DMS153 treated with DMSO at 0.1 percent for 48 hours (cell line): Measurements from ENCODE around the gene DOCK9.

ENCODE experiments used
- DNase-seq: peaks from one replicate; lab custom pipeline; 2025; ENCODE audit not compliant: unreplicated experiment; lab: John Stamatoyannopoulos, UW

Gene DOCK9, protein sequence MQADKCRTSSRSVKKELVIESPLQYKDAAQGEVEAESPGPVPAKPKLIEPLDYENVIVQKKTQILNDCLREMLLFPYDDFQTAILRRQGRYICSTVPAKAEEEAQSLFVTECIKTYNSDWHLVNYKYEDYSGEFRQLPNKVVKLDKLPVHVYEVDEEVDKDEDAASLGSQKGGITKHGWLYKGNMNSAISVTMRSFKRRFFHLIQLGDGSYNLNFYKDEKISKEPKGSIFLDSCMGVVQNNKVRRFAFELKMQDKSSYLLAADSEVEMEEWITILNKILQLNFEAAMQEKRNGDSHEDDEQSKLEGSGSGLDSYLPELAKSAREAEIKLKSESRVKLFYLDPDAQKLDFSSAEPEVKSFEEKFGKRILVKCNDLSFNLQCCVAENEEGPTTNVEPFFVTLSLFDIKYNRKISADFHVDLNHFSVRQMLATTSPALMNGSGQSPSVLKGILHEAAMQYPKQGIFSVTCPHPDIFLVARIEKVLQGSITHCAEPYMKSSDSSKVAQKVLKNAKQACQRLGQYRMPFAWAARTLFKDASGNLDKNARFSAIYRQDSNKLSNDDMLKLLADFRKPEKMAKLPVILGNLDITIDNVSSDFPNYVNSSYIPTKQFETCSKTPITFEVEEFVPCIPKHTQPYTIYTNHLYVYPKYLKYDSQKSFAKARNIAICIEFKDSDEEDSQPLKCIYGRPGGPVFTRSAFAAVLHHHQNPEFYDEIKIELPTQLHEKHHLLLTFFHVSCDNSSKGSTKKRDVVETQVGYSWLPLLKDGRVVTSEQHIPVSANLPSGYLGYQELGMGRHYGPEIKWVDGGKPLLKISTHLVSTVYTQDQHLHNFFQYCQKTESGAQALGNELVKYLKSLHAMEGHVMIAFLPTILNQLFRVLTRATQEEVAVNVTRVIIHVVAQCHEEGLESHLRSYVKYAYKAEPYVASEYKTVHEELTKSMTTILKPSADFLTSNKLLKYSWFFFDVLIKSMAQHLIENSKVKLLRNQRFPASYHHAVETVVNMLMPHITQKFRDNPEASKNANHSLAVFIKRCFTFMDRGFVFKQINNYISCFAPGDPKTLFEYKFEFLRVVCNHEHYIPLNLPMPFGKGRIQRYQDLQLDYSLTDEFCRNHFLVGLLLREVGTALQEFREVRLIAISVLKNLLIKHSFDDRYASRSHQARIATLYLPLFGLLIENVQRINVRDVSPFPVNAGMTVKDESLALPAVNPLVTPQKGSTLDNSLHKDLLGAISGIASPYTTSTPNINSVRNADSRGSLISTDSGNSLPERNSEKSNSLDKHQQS (N-terminal part only)

DNA sequence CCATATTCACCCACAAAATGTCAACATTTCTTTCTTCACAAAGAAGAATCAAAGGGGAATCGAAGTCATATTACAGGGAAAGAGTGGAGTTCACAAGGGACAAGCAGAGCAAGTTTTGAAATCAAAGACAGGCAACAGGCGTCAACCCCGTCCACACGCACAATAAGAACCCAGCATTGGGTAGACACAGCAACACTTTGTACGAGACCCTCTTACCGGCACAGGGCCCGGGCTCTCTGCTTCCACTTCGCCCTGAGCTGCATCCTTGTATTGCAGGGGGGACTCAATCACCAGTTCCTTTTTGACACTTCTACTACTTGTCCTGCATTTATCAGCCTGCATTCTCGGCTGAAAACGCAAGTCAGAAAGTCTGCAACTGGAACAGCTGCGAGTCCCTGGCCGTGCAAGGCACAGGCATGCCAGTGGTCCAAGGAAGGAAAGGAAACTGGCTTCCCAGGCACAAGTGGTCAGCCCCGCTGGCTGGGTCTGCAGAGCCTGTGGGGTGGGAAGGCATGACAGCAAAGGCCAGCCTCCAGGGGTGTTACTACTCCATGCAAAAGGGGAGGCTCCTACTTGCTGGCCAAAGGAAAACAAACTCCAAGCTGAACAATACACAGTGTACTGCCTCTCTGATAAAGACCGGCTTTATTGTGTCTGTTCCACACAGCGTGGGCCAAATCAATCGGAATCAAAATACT, at the start of gene DOCK9:
TSS of gene DOCK9 (minus strand) at position 497 of the 698 bp plus-strand sequence. CDS start at position 342, 155 bp downstream.
- no peak for DNase-seq

- no peak for DNase-seq
These were observed 49.4 kb upstream of the DOCK9 start for GRCh38 chr13:99027260-99027659.

GRCh38 chr13:99022941-99023340, 45.1 kb upstream of the DOCK9 start:
- no peak for DNase-seq

DNA sequence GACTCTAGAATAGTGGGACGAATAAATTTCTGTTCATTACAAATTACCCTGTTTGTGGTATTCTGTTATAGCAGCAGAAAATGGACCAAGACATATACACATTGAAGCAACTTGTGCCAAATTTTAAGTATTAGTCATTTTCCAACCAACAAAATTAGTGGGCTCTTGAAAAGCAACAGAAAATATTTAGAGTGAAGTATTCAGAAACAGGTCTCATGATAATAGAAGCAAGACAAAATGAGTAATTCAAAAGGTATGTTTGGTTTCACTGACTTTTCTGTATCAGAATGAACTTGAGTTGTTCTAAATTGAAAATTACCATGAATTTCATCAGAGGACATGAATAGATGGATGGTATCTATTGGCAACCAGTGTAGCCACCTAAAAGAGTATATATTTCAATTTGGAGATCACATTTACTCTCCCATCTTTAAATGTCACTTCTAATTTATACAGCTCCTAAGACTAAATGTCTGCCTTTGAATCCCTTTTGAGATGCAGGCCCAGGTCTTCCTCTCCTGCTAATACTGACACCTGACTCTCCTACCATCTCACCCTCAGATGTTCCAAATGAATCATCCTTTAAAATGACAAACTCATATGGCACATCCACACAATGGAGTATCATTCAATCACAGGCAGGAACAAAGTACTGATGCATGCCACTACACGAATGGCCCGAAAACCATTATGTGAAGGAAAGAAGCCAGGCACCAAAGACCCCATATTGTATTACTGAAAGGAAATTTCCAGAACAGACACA, 40.7 kb upstream of the DOCK9 start:
- no peak for DNase-seq

DNA sequence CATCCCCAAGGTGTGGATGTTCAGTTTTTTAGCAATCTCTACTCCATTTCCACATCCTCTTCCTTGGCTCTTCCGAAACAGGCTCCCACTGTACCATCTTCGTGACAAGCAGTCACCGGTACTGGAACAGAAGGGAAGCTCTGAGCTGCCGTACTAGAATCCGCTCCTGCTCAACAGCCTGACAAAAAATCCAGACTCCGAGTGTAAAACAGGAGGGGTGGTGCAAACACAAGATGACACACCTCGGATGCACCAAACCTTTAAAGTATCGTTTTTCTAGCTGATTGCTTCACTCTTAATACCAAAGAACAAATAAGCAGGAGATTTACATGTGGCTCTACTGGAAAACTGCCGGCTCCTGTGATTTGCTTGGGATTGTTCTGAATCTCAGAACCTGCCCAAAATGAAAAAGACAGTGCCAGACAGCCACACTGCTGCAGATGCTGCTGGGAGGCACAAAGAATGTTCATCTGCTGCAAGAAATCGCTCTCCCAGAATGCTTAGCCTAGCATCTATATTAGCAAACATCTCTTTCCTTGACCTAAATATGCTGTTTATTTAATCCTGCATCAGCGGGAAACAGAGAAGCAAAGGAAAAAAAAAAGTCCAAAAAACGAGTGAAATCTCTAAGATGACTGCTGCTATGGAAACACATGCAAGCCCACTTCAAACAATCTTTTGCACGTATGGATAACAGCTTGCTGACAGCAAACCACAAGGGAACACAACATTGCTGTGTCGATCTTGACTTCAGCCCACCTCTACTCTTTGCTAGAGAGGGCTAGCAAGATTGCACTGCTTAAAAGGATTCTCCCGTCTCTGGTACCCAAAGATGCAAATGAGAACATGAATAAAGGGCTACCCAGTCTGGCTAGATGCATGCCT, 38.0 kb upstream of the DOCK9 start:
- DNase-seq, result no peak

- no peak for DNase-seq
These were observed 36.7 kb upstream of the DOCK9 start for GRCh38 chr13:99014522-99014921.

DNA sequence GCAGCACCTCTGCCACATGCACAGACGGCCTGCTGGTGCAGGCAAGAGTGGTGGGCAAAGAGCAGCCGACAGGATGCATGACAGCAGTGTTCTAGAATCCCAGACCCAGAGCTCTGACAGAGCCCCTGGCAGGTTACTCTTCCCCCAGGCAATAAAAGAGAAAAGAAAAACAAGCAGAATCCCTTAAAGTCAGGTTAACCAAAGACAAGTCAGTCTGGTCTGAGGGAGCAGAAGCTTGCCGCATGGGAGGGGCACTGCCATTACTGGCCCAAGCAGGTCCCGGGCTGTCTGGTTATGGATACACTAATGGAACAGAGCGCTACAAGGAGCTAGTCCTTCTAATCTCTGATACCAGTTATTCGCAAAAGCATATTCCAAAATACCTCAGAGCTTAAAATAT, 36.1 kb upstream of the DOCK9 start:
- no peak for DNase-seq

GRCh38 chr13:99012539-99012938, 34.7 kb upstream of the DOCK9 start:
- no peak for DNase-seq

DNA sequence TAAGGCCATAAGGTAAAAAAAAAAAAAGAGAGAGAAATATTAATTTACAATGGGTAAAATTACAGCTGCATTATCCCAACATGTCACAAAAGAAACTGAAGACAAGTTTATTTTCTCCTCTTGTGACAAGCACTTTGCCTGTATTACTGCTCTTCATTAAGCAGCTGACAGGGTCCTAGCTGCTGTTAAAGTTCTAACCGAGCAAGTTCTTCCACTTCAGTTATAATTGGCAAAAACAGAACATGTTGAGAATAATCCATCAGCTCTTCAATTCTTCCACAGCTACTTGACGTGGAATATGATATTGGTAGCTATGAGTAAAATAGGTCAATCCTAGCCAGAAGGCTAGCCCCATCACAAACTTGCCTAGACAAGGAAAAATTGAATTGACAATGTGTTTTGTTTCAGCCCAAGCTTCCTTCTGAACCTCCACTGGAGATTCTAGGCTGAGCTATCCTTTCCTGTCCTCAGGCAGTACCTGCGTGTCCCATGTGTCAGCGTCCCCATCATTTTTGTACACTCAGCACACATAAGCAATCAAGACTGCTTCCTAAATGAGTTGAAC, 32.2 kb upstream of the DOCK9 start:
- no peak for DNase-seq

- DNase-seq, result no peak
These were observed 30.7 kb upstream of the DOCK9 start for GRCh38 chr13:99008577-99008976.

- no peak for DNase-seq
These were observed 29.6 kb upstream of the DOCK9 start for GRCh38 chr13:99007414-99007986.

- DNase-seq, result no peak
These were observed 27.7 kb upstream of the DOCK9 start for GRCh38 chr13:99005609-99006008.

GRCh38 chr13:99004978-99005377, 27.1 kb upstream of the DOCK9 start:
- DNase-seq, result peak; percentile 54

DNA sequence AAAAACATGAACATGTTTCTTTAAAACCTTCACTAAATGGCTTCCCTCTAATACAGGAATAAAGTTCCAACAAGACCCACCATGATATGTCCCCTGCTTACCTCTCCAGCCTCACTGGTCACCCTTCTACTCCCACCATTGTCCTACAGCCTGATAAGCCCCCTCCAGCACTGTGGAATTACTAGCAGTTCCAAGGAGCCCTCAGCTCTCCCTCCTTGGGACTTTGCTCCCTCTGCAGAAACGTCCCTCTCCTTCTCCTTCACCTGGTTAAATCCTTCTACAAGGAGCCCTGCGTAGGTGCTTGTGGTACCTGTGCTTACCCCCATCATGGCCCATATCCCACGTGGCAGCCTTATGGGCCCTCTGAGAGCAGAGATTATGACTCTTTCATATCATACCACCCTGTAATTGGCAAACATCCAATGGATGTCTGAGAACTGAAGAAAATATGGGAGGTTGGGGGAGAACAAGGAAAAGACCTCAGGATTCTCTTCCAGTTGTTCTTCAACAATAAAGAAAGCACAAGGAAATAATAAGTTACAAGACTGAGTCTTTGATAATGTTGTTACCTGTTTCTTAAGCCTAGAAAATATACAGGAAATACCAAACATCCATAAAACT, 26.1 kb upstream of the DOCK9 start:
- no peak for DNase-seq

- no peak for DNase-seq
These were observed 25.3 kb upstream of the DOCK9 start for GRCh38 chr13:99003186-99003585.

- DNase-seq, result no peak
These were observed 24.4 kb upstream of the DOCK9 start for GRCh38 chr13:99002172-99002710.

- no peak for DNase-seq
These were observed 22.3 kb upstream of the DOCK9 start for GRCh38 chr13:99000137-99000536.

- no peak for DNase-seq
These were observed 21.7 kb upstream of the DOCK9 start for GRCh38 chr13:98999639-98999952.
